GM19240 (cell line): Measurements from ENCODE around the gene UIMC1.

ENCODE experiments used
- DNase-seq: peaks from one replicate; pipeline ENCODE4 v3.0.0; 2011; ENCODE audit warnings: low spot score; ENCODE audit not compliant: insufficient read length

The UIMC1 gene

GRCh38 chr5:176886336-176887251 lies 120.0 kb downstream of the UIMC1 start:
- no peak for DNase-seq

- DNase-seq, result no peak
Measured at GRCh38 chr5:176884571-176884890, 122.0 kb downstream of the UIMC1 start.

- DNase-seq, result no peak
Measured at GRCh38 chr5:176883700-176884570, 122.6 kb downstream of the UIMC1 start.

- no peak for DNase-seq
Measured at GRCh38 chr5:176882567-176882903, 124.0 kb downstream of the UIMC1 start.

GRCh38 chr5:176881816-176882566 lies 124.6 kb downstream of the UIMC1 start:
- DNase-seq, result no peak

- DNase-seq, result no peak
Measured at GRCh38 chr5:176881021-176881749, 125.4 kb downstream of the UIMC1 start.

- no peak for DNase-seq
Measured at GRCh38 chr5:176880366-176881020, 126.1 kb downstream of the UIMC1 start.

- DNase-seq, result no peak
Measured at GRCh38 chr5:176879663-176880361, 126.8 kb downstream of the UIMC1 start.

- DNase-seq, result no peak
Measured at GRCh38 chr5:176878906-176879662, 127.5 kb downstream of the UIMC1 start.

GRCh38 chr5:176878463-176878862 lies 128.1 kb downstream of the UIMC1 start:
- DNase-seq, result no peak

- DNase-seq, result no peak
Measured at GRCh38 chr5:176877793-176878331, 128.7 kb downstream of the UIMC1 start.

GRCh38 chr5:176876506-176877431 lies 129.8 kb downstream of the UIMC1 start:
- DNase-seq, result no peak

- DNase-seq, result no peak
Measured at GRCh38 chr5:176875783-176876505, 130.6 kb downstream of the UIMC1 start.

GRCh38 chr5:176875014-176875550 lies 131.5 kb downstream of the UIMC1 start:
- no peak for DNase-seq

- no peak for DNase-seq
Measured at GRCh38 chr5:176874198-176874780, 132.3 kb downstream of the UIMC1 start.

- no peak for DNase-seq
Measured at GRCh38 chr5:176873541-176874172, 132.9 kb downstream of the UIMC1 start.
